ENCODE data around the gene SFTPA2.
"Not testable (repeated sequence)": the region's sequence is repeated elsewhere in the genome, so short reads cannot be mapped to it uniquely, and the experiment has no call there.

The SFTPA2 gene

GRCh38 chr10:79544926-79545659, 15.1 kb downstream of the SFTPA2 start:
- H3K23ac ChIP-seq (ENCODE audit: low read length); H2BK5ac ChIP-seq (ENCODE audit: low read length); H2BK15ac ChIP-seq (replicated peaks; ENCODE audit: low read depth); H3K56ac ChIP-seq (ENCODE audit: low read length); H3K27me3 ChIP-seq (ENCODE audit: insufficient read depth, low read length, poor library complexity); H4K8ac ChIP-seq (ENCODE audit: low read depth, low read length); H3K36me3 ChIP-seq (ENCODE audit: control insufficient read depth, insufficient read depth, low read length); H3K4ac ChIP-seq (ENCODE audit: low read depth, low read length); H2BK120ac ChIP-seq (ENCODE audit: low read depth, low read length); DNase-seq; H3K4me2 ChIP-seq (ENCODE audit: low read length); H3K79me2 ChIP-seq (ENCODE audit: control insufficient read depth, insufficient read depth, low read length); H3K4me1 ChIP-seq (ENCODE audit: control insufficient read depth, low read depth, low read length); H3K27ac ChIP-seq (ENCODE audit: low read depth, low read length); H3K79me1 ChIP-seq (ENCODE audit: low read length); H3K4me3 ChIP-seq (ENCODE audit: low read length); H3K9ac ChIP-seq (ENCODE audit: low read length); H4K5ac ChIP-seq (ENCODE audit: low read length); H3K18ac ChIP-seq (ENCODE audit: low read length); H2AK5ac ChIP-seq (ENCODE audit: low read length): not testable (repeated sequence)
- no CpG with 5 or more reads among the region's 3 CpGs for WGBS (ENCODE audit: extremely low coverage, insufficient coverage, low lambda C conversion rate)

GRCh38 chr10:79544408-79544807, 15.8 kb downstream of the SFTPA2 start:
- not testable (repeated sequence) for H3K18ac ChIP-seq (ENCODE audit: low read length); H2BK15ac ChIP-seq (replicated peaks; ENCODE audit: low read depth); H3K4ac ChIP-seq (ENCODE audit: low read depth, low read length); H3K56ac ChIP-seq (ENCODE audit: low read length); H3K4me3 ChIP-seq (ENCODE audit: low read length); H3K4me2 ChIP-seq (ENCODE audit: low read length); DNase-seq; H3K23ac ChIP-seq (ENCODE audit: low read length); H3K79me2 ChIP-seq (ENCODE audit: control insufficient read depth, insufficient read depth, low read length); H4K5ac ChIP-seq (ENCODE audit: low read length); H3K27ac ChIP-seq (ENCODE audit: low read depth, low read length); H3K36me3 ChIP-seq (ENCODE audit: control insufficient read depth, insufficient read depth, low read length); H2BK5ac ChIP-seq (ENCODE audit: low read length); H3K27me3 ChIP-seq (ENCODE audit: insufficient read depth, low read length, poor library complexity); H3K79me1 ChIP-seq (ENCODE audit: low read length); H4K8ac ChIP-seq (ENCODE audit: low read depth, low read length); H3K4me1 ChIP-seq (ENCODE audit: control insufficient read depth, low read depth, low read length); H2BK120ac ChIP-seq (ENCODE audit: low read depth, low read length); H3K9ac ChIP-seq (ENCODE audit: low read length); H2AK5ac ChIP-seq (ENCODE audit: low read length)
- WGBS (ENCODE audit: extremely low coverage, insufficient coverage, low lambda C conversion rate): no CpG with 5 or more reads among the region's 3 CpGs

GRCh38 chr10:79542626-79543025, 17.6 kb downstream of the SFTPA2 start:
- H2AK5ac ChIP-seq (ENCODE audit: low read length): no peak overlapping the region
- H3K27ac ChIP-seq (ENCODE audit: low read depth, low read length): no peak overlapping the region
- no peak overlapping the region for H3K23ac ChIP-seq (ENCODE audit: low read length)
- no peak for DNase-seq
- no CpG with 5 or more reads among the region's 2 CpGs for WGBS (ENCODE audit: extremely low coverage, insufficient coverage, low lambda C conversion rate)
- H3K56ac ChIP-seq (ENCODE audit: low read length): no peak overlapping the region
- no peak overlapping the region for H2BK120ac ChIP-seq (ENCODE audit: low read depth, low read length)
- no peaks in the 10 kb centered on the region for H3K79me2 ChIP-seq (ENCODE audit: control insufficient read depth, insufficient read depth, low read length)
- H3K4me2 ChIP-seq (ENCODE audit: low read length): no peak overlapping the region
- no peak overlapping the region for H2BK15ac ChIP-seq (replicated peaks; ENCODE audit: low read depth)
- H4K8ac ChIP-seq (ENCODE audit: low read depth, low read length): no peak overlapping the region
- no peak overlapping the region for H3K18ac ChIP-seq (ENCODE audit: low read length)
- H3K36me3 ChIP-seq (ENCODE audit: control insufficient read depth, insufficient read depth, low read length): no peaks in the 10 kb centered on the region
- no peaks in the 10 kb centered on the region for H3K4me1 ChIP-seq (ENCODE audit: control insufficient read depth, low read depth, low read length)
- no peak overlapping the region for H4K5ac ChIP-seq (ENCODE audit: low read length)
- no peaks in the 10 kb centered on the region for H3K79me1 ChIP-seq (ENCODE audit: low read length)
- no peak overlapping the region for H3K9ac ChIP-seq (ENCODE audit: low read length)
- H2BK5ac ChIP-seq (ENCODE audit: low read length): no peak overlapping the region
- no peak overlapping the region for H3K4me3 ChIP-seq (ENCODE audit: low read length)
- no peaks in the 10 kb centered on the region for H3K27me3 ChIP-seq (ENCODE audit: insufficient read depth, low read length, poor library complexity)
- no peak overlapping the region for H3K4ac ChIP-seq (ENCODE audit: low read depth, low read length)

DNA sequence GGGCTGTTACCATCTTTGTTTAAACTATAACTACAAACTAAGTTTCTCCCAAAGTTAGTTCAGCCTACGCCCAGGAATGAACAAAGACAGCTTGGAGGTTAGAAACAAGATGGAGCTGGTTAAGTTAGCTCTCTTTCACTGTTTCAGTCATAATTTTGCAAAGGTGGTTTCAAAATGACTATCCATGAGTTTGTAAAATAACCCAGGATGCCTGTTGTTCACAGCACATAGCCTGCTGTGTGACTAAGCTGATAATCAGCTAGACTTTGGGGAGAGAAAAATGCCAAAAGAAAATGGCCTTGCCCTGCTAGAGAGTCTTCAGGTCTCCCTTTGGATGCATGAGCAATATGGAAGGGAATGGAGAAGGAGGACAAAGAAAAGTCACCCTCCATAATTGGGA, 19.3 kb downstream of the SFTPA2 start:
- H3K56ac ChIP-seq (ENCODE audit: low read length); H4K8ac ChIP-seq (ENCODE audit: low read depth, low read length); H3K4ac ChIP-seq (ENCODE audit: low read depth, low read length); H3K9ac ChIP-seq (ENCODE audit: low read length); H3K18ac ChIP-seq (ENCODE audit: low read length); H3K79me1 ChIP-seq (ENCODE audit: low read length); H3K79me2 ChIP-seq (ENCODE audit: control insufficient read depth, insufficient read depth, low read length); H2BK5ac ChIP-seq (ENCODE audit: low read length); H3K4me2 ChIP-seq (ENCODE audit: low read length); H4K5ac ChIP-seq (ENCODE audit: low read length); H3K36me3 ChIP-seq (ENCODE audit: control insufficient read depth, insufficient read depth, low read length); H3K4me3 ChIP-seq (ENCODE audit: low read length); H3K23ac ChIP-seq (ENCODE audit: low read length); H2BK120ac ChIP-seq (ENCODE audit: low read depth, low read length); H3K27me3 ChIP-seq (ENCODE audit: insufficient read depth, low read length, poor library complexity); DNase-seq; H2AK5ac ChIP-seq (ENCODE audit: low read length); H2BK15ac ChIP-seq (replicated peaks; ENCODE audit: low read depth); H3K4me1 ChIP-seq (ENCODE audit: control insufficient read depth, low read depth, low read length); H3K27ac ChIP-seq (ENCODE audit: low read depth, low read length): not testable (repeated sequence)
- no CpG with 5 or more reads among the region's 1 CpG for WGBS (ENCODE audit: extremely low coverage, insufficient coverage, low lambda C conversion rate)

DNA sequence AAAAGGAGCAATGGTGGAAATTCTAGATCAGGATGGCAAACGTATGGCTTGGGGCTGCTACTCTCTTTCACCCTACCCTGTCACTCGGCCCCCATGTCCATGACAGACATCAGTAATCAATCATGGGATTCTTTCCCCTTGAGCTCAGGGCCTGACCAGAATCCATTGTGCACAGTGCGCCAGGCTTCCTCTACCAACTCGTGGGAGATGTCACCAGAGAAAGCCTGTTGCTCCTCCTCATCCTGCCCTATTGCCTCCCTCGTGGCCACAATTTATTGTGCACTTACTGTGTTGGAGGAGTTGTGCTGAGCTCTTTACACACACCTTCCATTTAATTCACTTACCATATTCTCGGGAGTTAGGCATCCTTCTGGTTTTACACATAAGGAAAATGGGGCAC, 21.9 kb downstream of the SFTPA2 start:
- H2BK120ac ChIP-seq (ENCODE audit: low read depth, low read length); H4K8ac ChIP-seq (ENCODE audit: low read depth, low read length); H3K4me3 ChIP-seq (ENCODE audit: low read length); H3K4ac ChIP-seq (ENCODE audit: low read depth, low read length); H3K4me2 ChIP-seq (ENCODE audit: low read length); H3K36me3 ChIP-seq (ENCODE audit: control insufficient read depth, insufficient read depth, low read length); H3K4me1 ChIP-seq (ENCODE audit: control insufficient read depth, low read depth, low read length); H3K18ac ChIP-seq (ENCODE audit: low read length); H3K79me2 ChIP-seq (ENCODE audit: control insufficient read depth, insufficient read depth, low read length); H3K27ac ChIP-seq (ENCODE audit: low read depth, low read length); H3K9ac ChIP-seq (ENCODE audit: low read length); H3K56ac ChIP-seq (ENCODE audit: low read length); H2BK5ac ChIP-seq (ENCODE audit: low read length); H2AK5ac ChIP-seq (ENCODE audit: low read length); H3K27me3 ChIP-seq (ENCODE audit: insufficient read depth, low read length, poor library complexity); H3K79me1 ChIP-seq (ENCODE audit: low read length); H3K23ac ChIP-seq (ENCODE audit: low read length); DNase-seq; H4K5ac ChIP-seq (ENCODE audit: low read length); H2BK15ac ChIP-seq (replicated peaks; ENCODE audit: low read depth): not testable (repeated sequence)
- no CpG with 5 or more reads among the region's 6 CpGs for WGBS (ENCODE audit: extremely low coverage, insufficient coverage, low lambda C conversion rate)

DNA sequence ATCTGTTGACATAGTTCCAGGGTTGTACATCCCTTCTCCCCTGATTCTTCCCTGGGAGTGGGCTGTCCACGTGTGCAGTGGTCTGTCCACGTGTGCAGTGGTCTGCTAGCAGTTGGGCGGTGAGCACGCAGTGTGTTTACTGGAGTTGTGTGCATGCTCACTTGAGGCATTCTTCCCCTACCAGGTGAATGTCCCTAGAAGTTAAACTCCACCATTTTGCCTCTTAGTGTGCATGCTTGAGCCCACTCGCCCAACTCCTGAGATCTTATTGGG, 26.4 kb downstream of the SFTPA2 start:
- not testable (repeated sequence) for H3K27me3 ChIP-seq (ENCODE audit: insufficient read depth, low read length, poor library complexity); H2BK15ac ChIP-seq (replicated peaks; ENCODE audit: low read depth); H4K8ac ChIP-seq (ENCODE audit: low read depth, low read length); H3K4me3 ChIP-seq (ENCODE audit: low read length); H3K36me3 ChIP-seq (ENCODE audit: control insufficient read depth, insufficient read depth, low read length); H3K23ac ChIP-seq (ENCODE audit: low read length); DNase-seq; H3K27ac ChIP-seq (ENCODE audit: low read depth, low read length); H3K18ac ChIP-seq (ENCODE audit: low read length); H2BK120ac ChIP-seq (ENCODE audit: low read depth, low read length); H2BK5ac ChIP-seq (ENCODE audit: low read length); H3K9ac ChIP-seq (ENCODE audit: low read length); H3K4me1 ChIP-seq (ENCODE audit: control insufficient read depth, low read depth, low read length); H4K5ac ChIP-seq (ENCODE audit: low read length); H3K79me1 ChIP-seq (ENCODE audit: low read length); H3K4me2 ChIP-seq (ENCODE audit: low read length); H3K56ac ChIP-seq (ENCODE audit: low read length); H2AK5ac ChIP-seq (ENCODE audit: low read length); H3K4ac ChIP-seq (ENCODE audit: low read depth, low read length); H3K79me2 ChIP-seq (ENCODE audit: control insufficient read depth, insufficient read depth, low read length)
- no CpG with 5 or more reads among the region's 5 CpGs for WGBS (ENCODE audit: extremely low coverage, insufficient coverage, low lambda C conversion rate)
